K562 (cell line): ENCODE measurements around the gene IMMP2L. TPM values are rescaled to one million over a fixed set of nuclear protein-coding genes. Genes with fewer than 3 reads are reported as not detected.

Experiments
- BRCA1 ChIP-seq, 2 experiments: fragments of 450-650 bp in 1 of 2; sonication (generic) in 1 of 2; formaldehyde crosslinking in 1 of 2; IDR thresholded peaks; 2 replicates each; pipeline versions ENCODE4 v1.5.0 to v1.6.1; 2017 to 2020; ENCODE audit warnings: mild to moderate bottlenecking in 1 of 2, missing genetic modification reagents in 1 of 2
- CEBPZ ChIP-seq: fragments of 150-350 bp; IDR thresholded peaks from 2 replicates; pipeline ENCODE4 v1.6.1; 2014; ENCODE audit warnings: low read depth, mild to moderate bottlenecking, low read length, borderline replicate concordance
- FOXM1 ChIP-seq, 2 experiments: fragments of 450-650 bp in 1 of 2; sonication (generic) in 1 of 2; formaldehyde crosslinking in 1 of 2; IDR thresholded peaks; 2 replicates each; pipeline versions ENCODE4 v1.6.1 to v1.9.0; 2017 to 2022; ENCODE audit warnings: low read depth in 2 of 2, mild to moderate bottlenecking in 2 of 2, missing genetic modification reagents in 1 of 2, moderate library complexity in 1 of 2
- HDAC6 ChIP-seq: IDR thresholded peaks from 2 replicates; pipeline ENCODE4 v1.6.1; 2012; ENCODE audit warnings: low read depth, mild to moderate bottlenecking, control low read depth, inconsistent platforms, low read length, moderate library complexity
- JUND ChIP-seq, 2 experiments: IDR thresholded peaks; 2 replicates in 1 of 2; 3 replicates in 1 of 2; pipeline ENCODE4 v1.6.1; 2011; ENCODE audit warnings: borderline replicate concordance in 2 of 2, low read depth in 2 of 2, low read length in 2 of 2, improper control_type of control experiment in 1 of 2, missing biosample characterization in 1 of 2, missing genetic modification characterization in 1 of 2, missing genetic modification reagents in 1 of 2
- LARP7 ChIP-seq: fragments of 450-650 bp; IDR thresholded peaks from 2 replicates; pipeline ENCODE4 v1.6.1; 2016
- NCOA4 ChIP-seq: fragments of 450-650 bp; IDR thresholded peaks from 2 replicates; pipeline ENCODE4 v1.6.1; 2018; ENCODE audit warnings: mild to moderate bottlenecking; ENCODE audit not compliant: partially characterized antibody
- NR2C1 ChIP-seq, 2 experiments: fragments of 450-650 bp; IDR thresholded peaks; 2 replicates each; pipeline ENCODE4 v1.6.1; 2017; ENCODE audit warnings: mild to moderate bottlenecking in 2 of 2, antibody characterized with exemption in 1 of 2, inconsistent platforms in 1 of 2, missing compliant biosample characterization in 1 of 2, missing genetic modification characterization in 1 of 2
- POLR2AphosphoS5 ChIP-seq: IDR thresholded peaks from 2 replicates; pipeline ENCODE4 v1.6.1; 2011; ENCODE audit warnings: mild to moderate bottlenecking, low read depth, low read length, moderate library complexity; ENCODE audit not compliant: control insufficient read depth, insufficient read depth
- RCOR1 ChIP-seq, 2 experiments: IDR thresholded peaks; 2 replicates each; pipeline ENCODE4 v1.6.1; 2012; ENCODE audit warnings: low read depth in 2 of 2, low read length in 2 of 2, borderline replicate concordance in 1 of 2, improper control_type of control experiment in 1 of 2
- SMARCE1 ChIP-seq: fragments of 450-650 bp; IDR thresholded peaks from 2 replicates; pipeline ENCODE4 v1.7.1; 2016; ENCODE audit warnings: mild to moderate bottlenecking
- TGIF2 ChIP-seq: sonication (generic); formaldehyde crosslinking; IDR thresholded peaks from 2 replicates; pipeline ENCODE4 v1.8.1; 2022; ENCODE audit warnings: mild to moderate bottlenecking, missing genetic modification reagents, moderate library complexity
- polyA plus RNA-seq, 8 experiments: library from polyadenylated mRNA; depleted of rRNA in 4 of 8; stranded (reverse) in 5 of 8; unstranded in 3 of 8; fragments of >200 nt; fragmentation: Nextera tagmentation in 2 of 8; fragmentation: Illumina TruSeq in 1 of 8; extraction: Ambion mirVana in 2 of 8; extraction: Trizol in 1 of 8; gene quantifications; 2 replicates each; pipeline versions ENCODE4 v1.2.1 to v1.2.3, GENCODE V29; 2011 to 2014; ENCODE audit warnings: inconsistent platforms in 1 of 8, missing spikeins in 1 of 8
- total RNA-seq, 7 experiments: library from RNA; depleted of rRNA in 6 of 7; stranded (reverse); fragments of >200 nt in 6 of 7; fragmentation: Illumina TruSeq in 2 of 7; extraction: Trizol in 2 of 7; gene quantifications; 2 replicates each; pipeline versions ENCODE4 v1.2.1 to v1.2.3, GENCODE V29; 2011 to 2021; ENCODE audit warnings: low replicate concordance in 1 of 7
- TF ChIP-seq, protein P1 (sequence below): fragments of 450-650 bp; formaldehyde crosslinking; IDR thresholded peaks from 2 replicates; pipeline ENCODE4 v1.4.0; 2020; ENCODE audit warnings: mild to moderate bottlenecking, mixed read lengths
- TF ChIP-seq, protein P2 (sequence below): fragments of 200-800 bp; sonication (Bioruptor generic); IDR thresholded peaks from 2 replicates; pipeline ENCODE4 v1.6.1; 2016; ENCODE audit warnings: missing genetic modification characterization, missing compliant biosample characterization

The IMMP2L gene
- total and polyA plus RNA-seq, 9 of the 15 experiments (the other 6 are each of a cell fraction or from before 2014, with no cell fraction given), result 29.7 to 116 (median 53.0) TPM

GRCh38 chr7:111561904-111562732, at the start of gene IMMP2L (continued):
- TF ChIP-seq, protein P1, sequence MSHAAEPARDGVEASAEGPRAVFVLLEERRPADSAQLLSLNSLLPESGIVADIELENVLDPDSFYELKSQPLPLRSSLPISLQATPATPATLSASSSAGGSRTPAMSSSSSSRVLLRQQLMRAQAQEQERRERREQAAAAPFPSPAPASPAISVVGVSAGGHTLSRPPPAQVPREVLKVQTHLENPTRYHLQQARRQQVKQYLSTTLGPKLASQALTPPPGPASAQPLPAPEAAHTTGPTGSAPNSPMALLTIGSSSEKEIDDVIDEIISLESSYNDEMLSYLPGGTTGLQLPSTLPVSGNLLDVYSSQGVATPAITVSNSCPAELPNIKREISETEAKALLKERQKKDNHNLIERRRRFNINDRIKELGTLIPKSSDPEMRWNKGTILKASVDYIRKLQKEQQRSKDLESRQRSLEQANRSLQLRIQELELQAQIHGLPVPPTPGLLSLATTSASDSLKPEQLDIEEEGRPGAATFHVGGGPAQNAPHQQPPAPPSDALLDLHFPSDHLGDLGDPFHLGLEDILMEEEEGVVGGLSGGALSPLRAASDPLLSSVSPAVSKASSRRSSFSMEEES (CRISPR knock-in tag), result no peak; the same call in 1 of the 2 replicates
- TF ChIP-seq HDAC6 (no peak), NR2C1 (IDR thresholded peaks at IDR 0.05) (no peak), NR2C1 (tag; IDR thresholded peaks at IDR 0.05) (no peak), LARP7 (peak; percentile 71; the same call in 1 of the 2 replicates), NCOA4 (no peak), SMARCE1 (peak; percentile 80; the same call in 1 of the 2 replicates), TGIF2 (CRISPR knock-in tag) (0 out of 2 replicates have a peak, but pooled peaks have one; percentile 13), CEBPZ (no peak), RCOR1 (IDR thresholded peaks at IDR 0.05; ENCODE audit: borderline replicate concordance in 1 of 2, low read depth in 2 of 2, low read length in 2 of 2) (peak in 1 of 2 experiments; percentile 74; a peak in 3 of 4 replicates), POLR2AphosphoS5 (peak; percentile 78; the same call in 1 of the 2 replicates), JUND (IDR thresholded peaks at IDR 0.05; ENCODE audit: borderline replicate concordance, low read depth, low read length) (peak; percentile 67), JUND (tag; IDR thresholded peaks at IDR 0.05; ENCODE audit: borderline replicate concordance, low read depth, low read length) (peak; percentile 28; the same call in 1 of the 3 replicates), FOXM1 (IDR thresholded peaks at IDR 0.05; ENCODE audit: low read depth) (peak; percentile 89), FOXM1 (CRISPR knock-in tag; IDR thresholded peaks at IDR 0.05; ENCODE audit: low read depth) (no peak; the same call in 1 of the 2 replicates), BRCA1 (IDR thresholded peaks at IDR 0.05) (no peak), BRCA1 (CRISPR knock-in tag; IDR thresholded peaks at IDR 0.05) (no peak)
- TF ChIP-seq, protein P2, sequence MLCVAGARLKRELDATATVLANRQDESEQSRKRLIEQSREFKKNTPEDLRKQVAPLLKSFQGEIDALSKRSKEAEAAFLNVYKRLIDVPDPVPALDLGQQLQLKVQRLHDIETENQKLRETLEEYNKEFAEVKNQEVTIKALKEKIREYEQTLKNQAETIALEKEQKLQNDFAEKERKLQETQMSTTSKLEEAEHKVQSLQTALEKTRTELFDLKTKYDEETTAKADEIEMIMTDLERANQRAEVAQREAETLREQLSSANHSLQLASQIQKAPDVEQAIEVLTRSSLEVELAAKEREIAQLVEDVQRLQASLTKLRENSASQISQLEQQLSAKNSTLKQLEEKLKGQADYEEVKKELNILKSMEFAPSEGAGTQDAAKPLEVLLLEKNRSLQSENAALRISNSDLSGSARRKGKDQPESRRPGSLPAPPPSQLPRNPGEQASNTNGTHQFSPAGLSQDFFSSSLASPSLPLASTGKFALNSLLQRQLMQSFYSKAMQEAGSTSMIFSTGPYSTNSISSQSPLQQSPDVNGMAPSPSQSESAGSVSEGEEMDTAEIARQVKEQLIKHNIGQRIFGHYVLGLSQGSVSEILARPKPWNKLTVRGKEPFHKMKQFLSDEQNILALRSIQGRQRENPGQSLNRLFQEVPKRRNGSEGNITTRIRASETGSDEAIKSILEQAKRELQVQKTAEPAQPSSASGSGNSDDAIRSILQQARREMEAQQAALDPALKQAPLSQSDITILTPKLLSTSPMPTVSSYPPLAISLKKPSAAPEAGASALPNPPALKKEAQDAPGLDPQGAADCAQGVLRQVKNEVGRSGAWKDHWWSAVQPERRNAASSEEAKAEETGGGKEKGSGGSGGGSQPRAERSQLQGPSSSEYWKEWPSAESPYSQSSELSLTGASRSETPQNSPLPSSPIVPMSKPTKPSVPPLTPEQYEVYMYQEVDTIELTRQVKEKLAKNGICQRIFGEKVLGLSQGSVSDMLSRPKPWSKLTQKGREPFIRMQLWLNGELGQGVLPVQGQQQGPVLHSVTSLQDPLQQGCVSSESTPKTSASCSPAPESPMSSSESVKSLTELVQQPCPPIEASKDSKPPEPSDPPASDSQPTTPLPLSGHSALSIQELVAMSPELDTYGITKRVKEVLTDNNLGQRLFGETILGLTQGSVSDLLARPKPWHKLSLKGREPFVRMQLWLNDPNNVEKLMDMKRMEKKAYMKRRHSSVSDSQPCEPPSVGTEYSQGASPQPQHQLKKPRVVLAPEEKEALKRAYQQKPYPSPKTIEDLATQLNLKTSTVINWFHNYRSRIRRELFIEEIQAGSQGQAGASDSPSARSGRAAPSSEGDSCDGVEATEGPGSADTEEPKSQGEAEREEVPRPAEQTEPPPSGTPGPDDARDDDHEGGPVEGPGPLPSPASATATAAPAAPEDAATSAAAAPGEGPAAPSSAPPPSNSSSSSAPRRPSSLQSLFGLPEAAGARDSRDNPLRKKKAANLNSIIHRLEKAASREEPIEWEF (CRISPR knock-in tag), result no peak
